Smooth muscle cell (in vitro differentiated cells): ENCODE measurements around the gene ZBP1. TPM values are rescaled to one million over a fixed set of nuclear protein-coding genes. Genes with fewer than 3 reads are reported as not detected.

Experiments used
- DNase-seq: peaks from one replicate; lab custom pipeline; 2025; ENCODE audit not compliant: unreplicated experiment; lab: John Stamatoyannopoulos, UW
- H2AFZ ChIP-seq: fragments of 200-600 bp; sonication (generic); 2 replicates; pipeline ENCODE4 v1.6.0; 2016; ENCODE audit warnings: antibody characterized with exemption, low read depth, mild to moderate bottlenecking
- H3F3A ChIP-seq: fragments of 200-600 bp; sonication (generic); 2 replicates; pipeline ENCODE4 v1.6.0; 2017; ENCODE audit warnings: antibody characterized with exemption, low read depth
- H3K27ac ChIP-seq: fragments of 200-600 bp; sonication (generic); 2 replicates; pipeline ENCODE4 v1.5.1; 2016; ENCODE audit warnings: low read depth, mild to moderate bottlenecking
- H3K27me3 ChIP-seq: fragments of 200-600 bp; sonication (generic); 2 replicates; pipeline ENCODE4 v1.6.1; 2016; ENCODE audit warnings: low read depth, mild to moderate bottlenecking
- H3K36me3 ChIP-seq: fragments of 200-600 bp; sonication (generic); 2 replicates; pipeline ENCODE4 v1.5.1; 2016; ENCODE audit warnings: low read depth
- H3K4me1 ChIP-seq: fragments of 200-600 bp; sonication (generic); 2 replicates; pipeline ENCODE4 v1.5.1; 2016; ENCODE audit warnings: low read depth
- H3K4me2 ChIP-seq: fragments of 200-600 bp; sonication (generic); 2 replicates; pipeline ENCODE4 v1.6.0; 2016; ENCODE audit warnings: mild to moderate bottlenecking
- H3K4me3 ChIP-seq: fragments of 200-600 bp; sonication (generic); 2 replicates; pipeline ENCODE4 v1.5.1; 2016; ENCODE audit warnings: mild to moderate bottlenecking
- H3K79me2 ChIP-seq: fragments of 200-600 bp; sonication (generic); 2 replicates; pipeline ENCODE4 v1.6.0; 2016; ENCODE audit warnings: low read depth, mild to moderate bottlenecking
- H3K9ac ChIP-seq: fragments of 200-600 bp; sonication (generic); 2 replicates; pipeline ENCODE4 v1.6.0; 2016; ENCODE audit warnings: low read depth
- H3K9me3 ChIP-seq: fragments of 200-600 bp; sonication (generic); replicated peaks from 2 replicates; pipeline ENCODE4 v1.5.1; 2016; ENCODE audit warnings: low read depth
- H4K20me1 ChIP-seq: fragments of 200-600 bp; sonication (generic); 2 replicates; pipeline ENCODE4 v1.6.0; 2016; ENCODE audit warnings: low read depth
- CTCF ChIP-seq: fragments of 200-600 bp; sonication (generic); IDR thresholded peaks from 2 replicates; pipeline ENCODE4 v1.5.1; 2017; ENCODE audit warnings: borderline replicate concordance, mild to moderate bottlenecking, antibody characterized with exemption; ENCODE audit not compliant: insufficient read depth, poor library complexity, severe bottlenecking
- WGBS: methylation state at CpG from one replicate; pipeline ENCODE4 v1.1.7; 2016; ENCODE audit warnings: low lambda C conversion rate; 5-methylcytosine and 5-hydroxymethylcytosine counted together
- polyA plus RNA-seq: library from polyadenylated mRNA; unstranded; fragments of >200 nt; fragmentation: Nextera tagmentation; extraction: Ambion mirVana; gene quantifications from 2 replicates; pipeline ENCODE4 v1.2.1, GENCODE V29; 2016
- total RNA-seq: library from RNA; depleted of rRNA; stranded (reverse); fragments of >200 nt; gene quantifications from 2 replicates; pipeline ENCODE4 v1.2.3, GENCODE V29; 2014

ZBP1 gene
- total and polyA plus RNA-seq, 2 experiments from 2014 or later, result not detected

- no peaks in the 10 kb centered on the region for H3K36me3 ChIP-seq
- no peaks in the 10 kb centered on the region for H4K20me1 ChIP-seq
- no peak overlapping the region for H3K27ac ChIP-seq
- no peak for TF ChIP-seq CTCF
- H3K79me2 ChIP-seq, result no peaks in the 10 kb centered on the region
- H3K9me3 ChIP-seq, result no peaks in the 10 kb centered on the region
- 77% methylated on average over 6 of the region's 6 CpGs for WGBS
- H3F3A ChIP-seq, result no peaks in the 10 kb centered on the region
- peaks cover 51% of the 10 kb centered on the region for H3K27me3 ChIP-seq
- H3K4me3 ChIP-seq, result no peak overlapping the region
- H3K9ac ChIP-seq, result no peak overlapping the region
- H2AFZ ChIP-seq, result no peak overlapping the region
- H3K4me2 ChIP-seq, result no peak overlapping the region
- no peak for DNase-seq
- peaks cover 5% of the 10 kb centered on the region for H3K4me1 ChIP-seq
Measured at GRCh38 chr20:57576617-57577550, 43.3 kb downstream of the ZBP1 start.

GRCh38 chr20:57576002-57576401, 44.2 kb downstream of the ZBP1 start:
- no peak for DNase-seq
- H3K4me1 ChIP-seq, result peaks cover 5% of the 10 kb centered on the region
- 78% methylated on average over 2 of the region's 2 CpGs for WGBS
- TF ChIP-seq CTCF, result no peak
- no peak overlapping the region for H3K27ac ChIP-seq
- H3K9ac ChIP-seq, result no peak overlapping the region
- H3K27me3 ChIP-seq, result peaks cover 51% of the 10 kb centered on the region
- no peaks in the 10 kb centered on the region for H3F3A ChIP-seq
- H3K36me3 ChIP-seq, result no peaks in the 10 kb centered on the region
- no peaks in the 10 kb centered on the region for H3K79me2 ChIP-seq
- no peak overlapping the region for H3K4me2 ChIP-seq
- H3K9me3 ChIP-seq, result no peaks in the 10 kb centered on the region
- H2AFZ ChIP-seq, result no peak overlapping the region
- no peaks in the 10 kb centered on the region for H4K20me1 ChIP-seq
- no peak overlapping the region for H3K4me3 ChIP-seq

- no peaks in the 10 kb centered on the region for H3K9me3 ChIP-seq
- TF ChIP-seq CTCF, result no peak
- peaks cover 51% of the 10 kb centered on the region for H3K27me3 ChIP-seq
Measured at GRCh38 chr20:57574954-57575353, 45.3 kb downstream of the ZBP1 start.

More at GRCh38 chr20:57574954-57575353, 45.3 kb downstream of the ZBP1 start:
- H2AFZ ChIP-seq, result no peak overlapping the region
- DNase-seq, result no peak
- peaks cover 5% of the 10 kb centered on the region for H3K4me1 ChIP-seq
- no peaks in the 10 kb centered on the region for H3F3A ChIP-seq
- H3K9ac ChIP-seq, result no peak overlapping the region
- H3K4me3 ChIP-seq, result no peak overlapping the region
- H3K79me2 ChIP-seq, result no peaks in the 10 kb centered on the region
- no peak overlapping the region for H3K4me2 ChIP-seq
- no peaks in the 10 kb centered on the region for H4K20me1 ChIP-seq
- H3K27ac ChIP-seq, result no peak overlapping the region
- no peaks in the 10 kb centered on the region for H3K36me3 ChIP-seq
